ENCODE measurements around the gene NSUN2.

Gene NSUN2

GRCh38 chr5:6623941-6624340 is 8.9 kb downstream of the NSUN2 start:
- Histone ChIP-seq H3K27me3 (ENCODE audit: control insufficient read depth, low read length) (no peaks in the 10 kb centered on the region), H3K9me3 (ENCODE audit: control insufficient read depth, insufficient read depth, low read length) (no peaks in the 10 kb centered on the region), H3K4me3 (ENCODE audit: low read length) (no peak overlapping the region), H3K9me2 (replicated peaks; ENCODE audit: control insufficient read depth, low read length) (no peaks in the 10 kb centered on the region), H3K27ac (ENCODE audit: low read depth, low read length) (no peak overlapping the region), H3K36me3 (ENCODE audit: control insufficient read depth, low read length) (peaks cover 94% of the 10 kb centered on the region), H3K4me2 (ENCODE audit: low read length) (no peak overlapping the region), H4K20me1 (ENCODE audit: control insufficient read depth, insufficient read depth, low read depth, low read length) (peaks cover 24% of the 10 kb centered on the region; the same call in 1 of the 2 replicates), H3K79me2 (ENCODE audit: control insufficient read depth, low read length) (peaks cover 93% of the 10 kb centered on the region), H3F3A (ENCODE audit: control insufficient read depth, insufficient read depth) (no peaks in the 10 kb centered on the region), H3K4me1 (ENCODE audit: control insufficient read depth, low read length) (no peaks in the 10 kb centered on the region)
- TF ChIP-seq CTCF (IDR thresholded peaks at IDR 0.05; ENCODE audit: low read depth, low read length, poor library complexity, severe bottlenecking) (no peak), EZH2phosphoT487 (IDR thresholded peaks at IDR 0.05; ENCODE audit: borderline replicate concordance, low read length) (no peak)

GRCh38 chr5:6623228-6623627 is 9.6 kb downstream of the NSUN2 start:
- H3K36me3 ChIP-seq (ENCODE audit: control insufficient read depth, low read length): peaks cover 94% of the 10 kb centered on the region
- no peak overlapping the region for H3K4me3 ChIP-seq (ENCODE audit: low read length)
- no peaks in the 10 kb centered on the region for H3K9me2 ChIP-seq (replicated peaks; ENCODE audit: control insufficient read depth, low read length)
- no peaks in the 10 kb centered on the region for H3K4me1 ChIP-seq (ENCODE audit: control insufficient read depth, low read length)
- no peaks in the 10 kb centered on the region for H3K27me3 ChIP-seq (ENCODE audit: control insufficient read depth, low read length)
- H3K27ac ChIP-seq (ENCODE audit: low read depth, low read length): no peak overlapping the region
- H3K79me2 ChIP-seq (ENCODE audit: control insufficient read depth, low read length): peaks cover 90% of the 10 kb centered on the region
- no peaks in the 10 kb centered on the region for H3F3A ChIP-seq (ENCODE audit: control insufficient read depth, insufficient read depth)
- no peak overlapping the region for H3K4me2 ChIP-seq (ENCODE audit: low read length)
- H4K20me1 ChIP-seq (ENCODE audit: control insufficient read depth, insufficient read depth, low read depth, low read length): peaks cover 18% of the 10 kb centered on the region; the same call in 1 of the 2 replicates
- H3K9me3 ChIP-seq (ENCODE audit: control insufficient read depth, insufficient read depth, low read length): no peaks in the 10 kb centered on the region
- TF ChIP-seq CTCF (IDR thresholded peaks at IDR 0.05; ENCODE audit: low read depth, low read length, poor library complexity, severe bottlenecking) (no peak), EZH2phosphoT487 (IDR thresholded peaks at IDR 0.05; ENCODE audit: borderline replicate concordance, low read length) (no peak)

GRCh38 chr5:6616632-6617031 is 16.2 kb downstream of the NSUN2 start:
- Histone ChIP-seq H3K27me3 (ENCODE audit: control insufficient read depth, low read length) (no peaks in the 10 kb centered on the region), H3K79me2 (ENCODE audit: control insufficient read depth, low read length) (peaks cover 89% of the 10 kb centered on the region), H3K36me3 (ENCODE audit: control insufficient read depth, low read length) (peaks cover 95% of the 10 kb centered on the region), H3K4me3 (ENCODE audit: low read length) (no peak overlapping the region), H4K20me1 (ENCODE audit: control insufficient read depth, insufficient read depth, low read depth, low read length) (peaks cover 33% of the 10 kb centered on the region), H3K4me1 (ENCODE audit: control insufficient read depth, low read length) (no peaks in the 10 kb centered on the region), H3F3A (ENCODE audit: control insufficient read depth, insufficient read depth) (peaks cover 3% of the 10 kb centered on the region; the same call in 1 of the 2 replicates), H3K4me2 (ENCODE audit: low read length) (no peak overlapping the region), H3K9me3 (ENCODE audit: control insufficient read depth, insufficient read depth, low read length) (no peaks in the 10 kb centered on the region), H3K9me2 (replicated peaks; ENCODE audit: control insufficient read depth, low read length) (no peaks in the 10 kb centered on the region), H3K27ac (ENCODE audit: low read depth, low read length) (no peak overlapping the region)
- TF ChIP-seq CTCF (IDR thresholded peaks at IDR 0.05; ENCODE audit: low read depth, low read length, poor library complexity, severe bottlenecking): no peak
- no peak for TF ChIP-seq EZH2phosphoT487 (IDR thresholded peaks at IDR 0.05; ENCODE audit: borderline replicate concordance, low read length)

All from DOHH2 (cell line).